Eye (tissue), 1 donor: Measurements from ENCODE around the gene LRP2BP.
A peak's percentile ranks its signal among the peaks of the same experiment; 100 is the strongest.
"Not testable (repeated sequence)": the region's sequence is repeated elsewhere in the genome, so short reads cannot be mapped to it uniquely, and the experiment has no call there.

Experiments used
- DNase-seq: peaks from one replicate; pipeline ENCODE4 v3.0.0-alpha.2; 2015

LRP2BP gene

DNA sequence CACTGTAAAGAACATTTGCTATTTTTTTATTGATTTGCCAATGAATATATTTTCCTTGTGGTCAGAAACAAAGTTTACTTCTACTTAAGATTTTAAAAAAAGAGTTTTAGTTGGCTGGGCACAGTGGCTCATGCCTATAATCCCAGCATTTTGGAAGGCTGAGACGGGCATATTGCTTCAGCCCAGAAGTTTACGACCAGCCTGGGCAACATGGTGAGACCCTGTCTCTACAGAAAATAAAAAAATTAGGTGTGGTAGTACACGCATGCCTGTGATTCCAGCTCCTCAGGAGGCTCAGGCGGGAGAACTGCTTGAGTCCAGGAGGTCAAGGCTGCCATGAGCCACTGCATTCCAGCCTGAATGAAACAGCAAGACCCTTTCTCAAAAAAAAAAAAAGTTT lies 36.8 kb downstream of the LRP2BP start:
- DNase-seq, result no peak

DNA sequence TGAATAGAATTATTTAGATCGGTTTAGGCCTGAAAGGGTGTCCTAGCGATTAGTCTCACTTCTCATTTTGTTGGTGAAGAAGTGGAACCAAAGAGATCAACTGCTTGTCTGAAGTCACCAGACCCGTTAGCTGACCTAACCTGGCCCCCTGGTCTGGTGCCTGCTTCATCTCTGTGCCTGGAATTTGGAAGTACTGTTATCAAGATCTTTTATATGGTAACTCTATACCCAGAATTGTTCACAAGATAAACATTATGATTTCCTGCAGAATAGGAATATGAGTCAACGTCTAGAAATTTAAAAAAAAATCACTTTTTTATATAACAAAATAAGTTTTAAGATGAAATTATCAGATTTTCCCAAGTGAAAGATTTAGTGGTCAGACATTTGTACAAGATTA lies 37.2 kb downstream of the LRP2BP start:
- no peak for DNase-seq

DNA sequence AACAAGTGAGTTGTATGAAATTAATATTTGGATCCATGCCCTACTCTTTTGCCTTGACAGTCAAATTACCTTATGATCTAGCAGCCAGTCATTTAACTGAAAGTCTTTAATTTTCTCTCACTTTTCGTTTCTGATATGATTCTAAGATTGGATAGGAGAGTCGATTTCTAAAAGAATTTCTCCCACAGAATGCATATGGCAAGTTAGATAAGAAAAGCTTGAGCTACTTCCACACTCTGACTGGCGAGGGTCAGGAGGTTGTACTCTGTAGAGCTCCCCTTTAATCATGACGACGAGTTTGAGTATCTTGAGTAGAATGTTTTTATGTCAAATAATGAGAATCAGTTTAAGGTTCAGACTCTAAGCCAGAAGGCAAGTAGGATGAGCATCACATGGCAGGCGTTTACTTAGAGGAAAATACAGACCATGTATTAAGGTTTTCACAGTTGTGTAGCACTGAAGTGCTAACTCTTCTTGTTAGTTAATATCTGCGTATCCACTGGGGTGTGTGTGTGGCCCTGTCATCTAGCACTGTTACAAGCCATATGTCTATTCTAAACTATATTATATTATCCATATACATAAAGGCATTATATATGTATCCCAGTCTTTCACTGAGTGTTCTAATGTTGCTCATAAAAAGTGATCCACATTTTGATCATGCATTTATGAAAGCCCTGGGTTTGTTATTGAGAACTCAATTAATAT lies 37.8 kb downstream of the LRP2BP start:
- no peak for DNase-seq

DNA sequence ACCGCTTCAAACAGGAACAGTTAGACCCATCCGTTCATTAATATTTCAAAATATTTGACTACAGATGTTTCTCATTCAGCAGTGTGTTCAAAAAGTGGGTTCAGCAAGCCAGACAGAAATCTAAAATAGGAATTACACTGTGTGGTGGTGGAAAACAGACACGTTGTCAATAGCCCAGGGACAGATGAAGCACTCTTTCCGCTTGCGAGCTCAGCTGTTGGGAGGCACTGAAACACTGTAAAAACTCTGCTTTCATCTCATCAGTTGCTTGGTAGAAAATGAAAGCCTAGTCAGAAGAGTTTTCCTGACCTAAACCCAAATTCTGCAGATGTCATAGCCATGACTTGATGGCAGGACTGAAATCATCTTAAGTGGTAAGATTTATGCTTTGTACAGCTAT lies 38.5 kb downstream of the LRP2BP start:
- peak; percentile 21 for DNase-seq

DNA sequence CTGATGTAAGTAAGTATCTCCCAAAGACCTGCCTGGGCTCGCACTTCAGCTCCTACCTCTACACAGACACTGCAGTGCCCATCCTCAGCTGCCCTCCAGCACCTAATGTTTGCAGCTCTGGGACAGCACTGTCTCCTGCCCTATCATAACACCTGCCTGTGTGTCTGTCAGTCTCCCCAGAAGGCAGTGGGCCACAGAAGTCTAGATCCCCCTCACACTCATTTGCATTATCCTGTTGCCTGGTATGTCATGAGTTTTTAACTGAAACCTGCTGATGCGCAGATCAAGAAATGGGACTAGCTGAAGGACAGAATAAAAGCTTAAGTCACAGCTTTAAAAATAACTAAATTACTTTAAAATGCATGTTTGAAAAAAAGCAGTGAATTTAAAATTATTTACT lies 43.0 kb downstream of the LRP2BP start:
- DNase-seq, result no peak

DNA sequence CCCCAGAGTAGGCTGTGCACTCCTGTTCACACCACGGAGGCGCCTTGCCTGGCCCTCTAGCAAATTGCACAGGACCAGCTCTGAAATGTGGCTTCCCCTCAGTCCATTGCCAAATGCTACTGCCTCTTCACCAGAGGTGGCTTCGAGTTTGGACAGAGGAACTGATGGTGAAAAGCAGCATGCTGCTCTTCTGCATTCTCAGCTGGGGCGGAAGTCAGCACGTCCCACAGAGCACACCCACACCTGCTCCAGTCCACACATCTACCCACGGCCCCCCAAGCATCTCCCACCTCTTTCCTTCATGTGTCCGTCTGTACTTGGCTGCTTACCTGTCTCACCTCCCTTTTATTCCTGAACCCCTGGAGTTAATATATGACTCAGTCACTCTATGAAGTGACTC lies 43.5 kb downstream of the LRP2BP start:
- DNase-seq, result no peak

DNA sequence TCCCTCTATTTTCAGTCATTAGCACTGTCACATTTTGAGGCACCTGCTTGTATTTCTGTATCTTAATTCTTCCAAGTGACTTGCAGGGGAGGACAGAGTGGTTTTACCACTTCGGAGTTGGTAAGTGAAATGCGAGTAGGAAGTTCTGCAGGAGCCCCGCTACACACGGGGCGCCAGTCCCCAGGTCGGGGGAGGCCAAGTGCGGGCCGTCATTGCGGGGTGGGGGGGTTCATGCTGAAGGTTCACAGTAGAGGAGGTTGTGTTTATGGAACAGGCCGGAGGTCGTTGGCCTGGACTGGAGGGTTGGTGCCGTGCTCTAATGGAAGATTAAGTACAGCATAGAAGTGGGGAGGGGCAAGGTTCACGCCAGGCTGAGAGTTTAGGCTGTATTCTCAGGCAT lies 44.0 kb downstream of the LRP2BP start:
- DNase-seq, result no peak

DNA sequence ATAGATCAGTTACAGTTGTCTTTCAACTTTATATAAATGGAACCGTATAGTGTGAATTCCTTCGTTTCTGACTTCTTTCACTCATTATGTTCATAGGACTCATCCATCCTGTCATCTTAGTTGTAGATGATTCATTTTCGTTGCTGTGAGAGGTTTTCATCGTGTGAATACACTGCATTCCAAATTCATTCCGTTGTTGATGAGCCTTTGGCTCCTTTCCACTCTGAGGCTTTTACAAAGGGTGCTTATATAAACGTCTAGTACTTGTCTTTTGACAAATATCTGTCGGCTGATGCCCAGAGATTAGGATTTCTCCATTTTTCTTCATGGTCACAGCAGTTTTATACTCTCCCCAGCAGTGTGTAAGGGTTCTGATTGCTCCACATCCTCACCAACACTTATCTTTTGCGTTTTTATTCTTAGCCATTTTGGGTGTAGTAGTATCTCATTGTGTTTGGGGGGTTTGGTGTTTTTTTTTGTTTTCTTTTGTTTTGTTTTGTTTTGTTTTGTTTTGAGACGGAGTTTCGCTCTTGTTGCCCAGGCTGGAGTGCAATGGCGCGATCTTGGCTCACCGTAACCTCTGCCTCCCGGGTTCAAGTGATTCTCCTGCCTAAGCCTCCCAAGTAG lies 48.6 kb downstream of the LRP2BP start:
- no peak for DNase-seq

DNA sequence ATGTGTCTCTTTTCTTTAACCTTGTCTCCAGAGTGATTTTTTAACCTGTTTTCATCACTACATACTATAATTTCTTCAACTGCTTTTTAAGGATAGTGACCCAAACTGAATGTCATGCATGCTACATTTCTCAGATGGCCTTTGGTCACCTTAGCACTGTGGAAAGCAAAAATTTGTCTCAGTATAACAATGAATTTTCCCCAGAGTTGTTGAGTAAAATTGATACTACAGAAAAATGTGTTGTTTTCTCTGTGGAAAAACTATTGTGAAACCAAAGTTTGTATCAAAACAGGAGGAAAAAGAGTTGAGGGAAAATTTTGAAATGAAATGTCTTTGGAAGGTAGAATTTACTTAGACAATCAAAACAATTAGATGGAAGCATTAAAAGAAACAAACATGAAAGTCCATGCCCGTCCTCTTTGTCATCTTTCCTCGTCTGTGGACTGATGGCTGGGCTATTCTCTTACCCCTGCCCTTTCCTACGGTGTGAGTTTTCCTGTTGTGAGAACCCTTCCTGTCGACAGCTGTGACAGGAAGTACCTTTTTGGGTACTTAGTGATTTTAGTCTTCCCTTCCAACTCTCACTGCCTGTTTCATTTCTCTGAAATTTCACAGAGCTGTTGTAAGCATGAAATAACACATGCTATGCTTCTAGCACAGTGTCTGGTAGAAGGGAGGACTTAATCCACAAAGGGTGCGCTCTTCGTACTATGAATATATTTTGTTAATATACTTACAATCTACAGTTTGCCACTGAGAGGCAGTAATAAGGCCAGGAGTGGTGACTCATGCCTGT lies 50.8 kb downstream of the LRP2BP start:
- no peak for DNase-seq

DNA sequence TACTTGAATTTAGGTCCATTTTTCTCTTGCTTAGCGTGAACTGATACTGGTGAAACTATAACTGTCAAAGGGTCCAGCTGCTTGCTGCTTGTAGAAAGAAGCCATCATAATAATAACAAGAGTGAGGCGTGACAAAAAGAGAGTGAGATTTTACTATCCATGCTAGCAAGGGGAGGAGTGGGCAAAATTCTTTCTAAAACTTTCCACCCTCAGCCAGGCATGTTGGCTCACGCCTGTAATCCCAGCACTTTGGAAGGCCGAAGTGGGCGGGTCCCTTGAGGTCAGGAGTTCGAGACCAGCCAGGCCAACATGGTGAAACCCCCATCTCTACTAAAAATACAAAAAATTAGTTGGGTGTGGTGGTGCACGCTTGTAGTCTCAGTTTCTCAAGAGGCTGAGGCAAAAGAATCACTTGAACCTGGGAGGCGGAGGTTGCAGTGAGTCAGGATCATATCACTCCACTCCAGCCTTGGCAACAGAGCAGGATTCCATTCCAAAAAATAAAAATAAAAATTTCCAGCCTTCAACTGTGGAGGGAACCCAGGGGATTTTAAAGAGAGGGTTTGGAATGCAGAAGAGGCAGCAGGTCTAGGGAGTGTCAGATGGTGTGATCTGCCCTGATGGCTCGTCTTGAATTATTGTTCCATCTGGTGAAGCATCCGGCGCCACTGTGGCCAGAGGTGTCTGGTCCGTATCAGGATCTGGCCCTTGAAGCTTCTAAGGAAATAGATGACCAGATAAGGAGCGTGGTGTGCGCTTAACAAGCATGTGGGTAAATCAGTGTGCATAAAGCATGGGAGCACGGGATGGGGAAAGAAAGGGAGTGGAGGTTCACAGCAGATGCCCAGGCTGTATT lies 51.8 kb downstream of the LRP2BP start:
- DNase-seq, result no peak

DNA sequence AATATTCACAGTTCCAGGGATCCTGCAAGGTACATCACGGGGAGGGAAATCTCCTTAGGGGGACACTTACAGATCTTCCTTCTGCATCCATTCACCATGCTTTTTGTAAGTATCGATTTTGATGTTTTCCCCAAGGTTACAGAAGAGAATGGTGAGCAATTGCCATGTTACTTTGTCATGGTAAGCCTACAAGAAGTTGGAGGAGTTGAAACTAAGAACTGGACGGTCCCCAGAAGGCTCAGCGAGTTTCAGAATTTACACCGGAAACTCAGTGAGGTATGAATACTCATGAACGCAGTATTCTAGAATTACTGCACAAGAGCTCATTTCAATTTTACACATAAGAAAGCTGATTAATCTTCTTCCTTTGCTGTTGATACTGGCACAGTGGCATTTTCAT lies 53.9 kb downstream of the LRP2BP start:
- no peak for DNase-seq

DNA sequence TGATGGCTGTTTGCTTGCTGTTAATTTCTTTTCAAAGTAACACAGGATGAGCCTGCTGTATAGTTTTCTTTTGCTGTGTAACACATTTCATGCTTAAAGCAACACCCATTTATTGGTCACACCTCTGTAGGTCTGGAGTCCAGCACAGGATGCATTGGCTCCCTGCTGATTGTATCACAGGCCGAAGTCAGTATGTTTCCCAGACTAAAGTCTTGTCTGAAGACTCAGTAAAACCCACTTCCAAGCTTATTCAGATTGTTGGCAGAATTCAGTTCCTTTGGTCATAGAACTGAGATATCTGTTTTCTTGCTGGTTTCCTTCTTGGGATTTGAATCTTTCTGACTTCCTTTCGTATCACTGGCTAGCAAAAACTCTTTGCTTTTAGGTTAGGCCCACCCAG lies 54.3 kb downstream of the LRP2BP start:
- no peak for DNase-seq

DNA sequence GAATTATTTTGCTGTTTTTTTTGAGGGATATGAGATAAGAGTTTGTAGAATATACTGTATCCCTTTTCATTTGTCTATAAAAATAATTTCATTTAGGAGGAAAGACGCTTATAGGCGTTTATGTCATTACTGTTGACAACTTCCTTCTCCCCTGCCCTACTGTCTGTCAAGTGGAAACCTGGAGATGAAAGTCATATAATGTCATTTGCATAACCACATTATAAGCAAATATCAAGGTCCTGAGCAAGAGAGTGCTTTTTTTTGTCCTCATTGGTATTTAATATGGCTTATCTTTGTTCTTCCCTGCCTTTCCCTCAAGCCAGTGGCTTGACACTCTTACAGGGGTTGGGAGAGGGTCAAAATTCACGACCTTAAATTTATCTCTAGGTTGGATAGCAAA lies 55.8 kb downstream of the LRP2BP start:
- no peak for DNase-seq

DNA sequence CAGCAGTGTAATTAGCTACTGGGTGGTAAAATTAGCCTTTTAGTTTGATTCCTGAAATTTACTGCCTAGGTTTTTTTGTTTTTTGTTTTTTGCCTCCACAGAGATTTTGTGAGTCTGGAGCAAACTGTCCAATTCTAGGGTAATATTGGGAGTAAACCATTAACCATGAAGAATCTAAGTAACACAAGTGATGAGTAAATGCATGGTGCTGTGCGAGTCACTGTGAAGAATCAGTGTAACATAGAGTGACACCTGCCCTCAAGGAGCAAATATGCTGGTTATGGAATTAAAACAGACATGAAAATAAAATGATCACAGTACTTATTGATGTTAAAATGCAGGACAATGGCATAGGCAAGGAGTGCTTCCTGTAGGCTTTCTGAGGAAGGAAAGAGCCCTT lies 60.1 kb downstream of the LRP2BP start:
- DNase-seq, result no peak

DNA sequence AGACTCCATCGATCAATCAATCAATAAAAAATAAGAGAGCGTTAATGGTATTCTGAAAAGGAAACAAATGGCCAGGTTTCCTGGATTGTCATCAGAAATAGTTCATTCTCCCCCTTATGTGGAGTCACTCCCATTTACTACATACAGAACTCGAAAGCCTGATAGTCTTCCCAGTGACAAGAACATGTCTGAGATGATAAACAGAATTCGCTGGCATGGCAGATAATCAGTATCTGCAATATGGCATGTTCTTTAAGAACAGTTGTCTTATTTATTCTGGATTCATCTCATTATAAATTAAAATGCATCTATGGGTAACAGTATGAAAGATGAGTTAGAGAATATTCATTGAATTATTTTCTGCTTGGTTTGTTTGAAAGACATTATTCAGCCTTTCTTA lies 61.4 kb downstream of the LRP2BP start:
- DNase-seq, result no peak

DNA sequence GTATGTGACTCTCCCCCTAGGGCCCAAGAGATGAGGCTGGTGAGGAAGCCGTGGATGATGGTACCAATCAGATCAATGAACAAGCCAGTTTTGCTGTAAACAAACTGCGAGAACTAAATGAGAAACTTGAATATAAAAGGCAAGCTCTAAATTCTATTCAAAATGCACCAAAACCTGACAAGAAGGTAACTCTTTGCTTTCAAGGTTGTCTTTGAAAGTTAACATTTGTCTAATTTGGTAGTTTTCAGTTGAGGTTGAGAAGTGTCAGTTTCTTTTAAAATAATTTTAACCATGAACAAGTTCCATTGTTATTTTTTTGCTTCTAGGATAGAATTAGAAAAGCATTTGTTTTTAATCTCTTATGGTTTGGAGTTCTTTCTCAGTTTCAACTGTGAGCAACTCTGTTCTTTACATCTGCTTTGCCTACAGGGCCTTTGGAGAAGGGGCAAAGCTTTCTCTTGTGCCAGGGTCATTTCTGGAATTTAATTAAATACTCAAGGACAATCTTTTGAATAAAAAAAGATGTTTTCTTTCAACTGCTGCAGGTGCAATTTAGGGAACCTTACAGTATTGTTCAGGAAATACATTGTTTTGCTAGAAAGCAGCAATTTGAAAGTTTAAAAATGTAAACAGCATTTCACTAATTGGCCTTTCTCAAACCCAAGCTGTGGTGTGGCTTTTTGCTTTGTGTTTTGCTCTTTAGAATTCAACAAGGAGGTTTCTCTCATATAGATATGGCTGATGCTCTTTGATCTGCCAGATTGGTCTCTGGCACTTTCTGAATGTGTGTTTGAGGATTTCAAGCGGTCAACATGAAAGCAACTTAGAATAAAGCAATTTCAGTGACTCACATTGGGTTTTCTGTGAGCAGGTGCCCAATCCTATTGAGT lies 62.9 kb downstream of the LRP2BP start:
- no peak for DNase-seq

DNA sequence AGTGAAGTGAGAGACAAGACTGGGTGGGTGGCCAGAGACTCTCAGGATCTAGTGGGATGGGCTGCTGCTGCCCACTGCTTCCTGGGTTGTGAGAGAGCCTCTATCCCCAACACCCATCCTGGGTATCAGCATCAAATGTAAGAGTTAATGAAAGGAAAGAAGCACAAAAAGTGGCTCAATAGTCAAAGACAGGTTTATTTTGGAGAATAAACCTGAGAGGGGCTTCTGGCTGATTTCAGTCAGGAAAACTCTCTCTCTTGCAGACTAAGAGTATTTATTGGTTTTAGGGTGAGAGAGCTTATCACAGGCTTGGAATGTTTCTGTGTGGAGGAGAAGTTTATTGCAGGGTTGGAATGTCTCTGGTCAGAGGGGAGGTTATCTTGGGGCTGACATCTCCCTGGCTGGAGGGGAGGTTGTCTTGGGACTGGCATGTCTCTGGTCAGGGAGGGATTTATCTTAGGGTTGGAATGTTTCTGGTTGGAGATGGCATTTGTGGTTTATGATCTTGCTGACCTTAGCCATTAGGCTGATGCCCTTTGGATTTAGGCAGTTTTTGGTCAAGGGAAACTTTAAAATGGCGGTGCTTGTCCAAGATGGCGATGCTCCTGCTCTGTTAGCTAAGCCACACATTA lies 65.7 kb downstream of the LRP2BP start:
- DNase-seq, result not testable (repeated sequence)

DNA sequence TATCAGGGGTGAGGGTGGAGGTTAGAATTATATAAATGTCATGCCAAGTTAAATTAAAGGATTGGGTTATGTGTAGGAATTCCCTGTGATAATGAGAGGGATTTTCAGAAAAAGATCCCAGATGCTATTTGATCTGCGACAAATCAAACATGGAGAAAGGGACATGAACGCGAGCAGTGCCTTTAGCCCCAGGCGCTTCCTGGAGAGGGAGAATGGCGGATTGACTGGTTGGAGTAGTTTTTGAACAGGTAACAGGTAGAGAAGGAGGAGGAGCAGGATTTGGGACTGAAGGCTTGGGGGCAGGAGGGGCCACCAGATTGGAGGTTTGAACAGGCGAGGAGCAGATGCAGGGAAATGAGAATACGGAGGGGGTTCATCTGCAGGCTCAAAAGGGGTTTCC lies 67.1 kb downstream of the LRP2BP start:
- DNase-seq, result no peak

DNA sequence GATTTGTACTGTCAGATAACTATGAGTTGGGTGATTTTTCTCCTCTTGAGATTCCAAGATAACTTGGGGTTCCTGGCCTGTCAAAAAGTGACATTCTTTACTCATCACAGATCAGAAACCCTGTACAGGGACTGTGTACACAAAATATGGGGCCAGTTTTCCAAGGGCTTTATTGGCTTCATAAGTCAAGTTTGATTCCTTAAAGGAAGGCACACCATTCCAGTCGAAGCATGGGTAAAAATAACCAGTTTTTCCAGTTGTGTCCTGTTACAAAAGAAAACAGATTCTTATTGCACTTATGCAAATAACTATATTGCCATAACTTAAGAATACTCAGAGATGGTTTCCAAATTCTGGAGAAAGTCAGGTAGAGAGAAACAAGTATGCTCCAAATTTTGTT lies 70.0 kb downstream of the LRP2BP start:
- DNase-seq, result not testable (repeated sequence)

DNA sequence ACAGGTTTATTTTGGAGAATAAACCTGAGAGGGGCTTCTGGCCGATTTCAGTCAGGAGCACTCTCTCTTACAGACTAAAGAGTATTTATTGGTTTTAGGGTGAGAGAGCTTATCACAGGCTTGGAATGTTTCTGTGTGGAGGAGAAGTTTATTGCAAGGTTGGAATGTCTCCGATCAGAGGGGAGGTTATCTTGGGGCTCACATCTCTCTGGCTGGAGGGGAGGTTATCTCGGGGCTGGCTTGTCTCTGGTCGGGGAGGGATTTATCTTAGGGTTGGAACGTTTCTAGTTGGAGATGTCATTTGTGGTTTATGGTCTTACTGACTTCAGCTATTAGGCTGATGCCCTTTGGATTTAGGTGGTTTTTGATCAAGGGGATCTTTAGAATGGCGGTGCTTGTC lies 71.4 kb downstream of the LRP2BP start:
- DNase-seq, result not testable (repeated sequence)

DNA sequence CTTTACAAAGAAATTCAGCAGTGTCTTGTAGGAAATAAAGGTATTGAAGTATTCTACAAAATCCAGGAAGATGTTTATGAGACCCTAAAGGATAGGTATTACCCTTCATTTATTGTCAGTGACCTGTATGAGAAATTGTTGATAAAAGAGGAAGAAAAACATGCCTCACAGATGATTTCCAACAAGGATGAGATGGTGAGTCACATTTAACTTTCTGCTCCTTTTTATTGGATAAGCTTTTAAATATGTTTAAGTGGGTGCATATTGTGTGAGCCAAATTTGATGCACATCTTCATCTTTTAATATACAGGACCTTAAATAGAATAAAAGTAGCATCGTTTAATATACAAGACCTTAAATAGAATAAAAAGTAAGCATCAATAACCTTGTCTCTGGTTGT lies 72.1 kb downstream of the LRP2BP start:
- no peak for DNase-seq

DNA sequence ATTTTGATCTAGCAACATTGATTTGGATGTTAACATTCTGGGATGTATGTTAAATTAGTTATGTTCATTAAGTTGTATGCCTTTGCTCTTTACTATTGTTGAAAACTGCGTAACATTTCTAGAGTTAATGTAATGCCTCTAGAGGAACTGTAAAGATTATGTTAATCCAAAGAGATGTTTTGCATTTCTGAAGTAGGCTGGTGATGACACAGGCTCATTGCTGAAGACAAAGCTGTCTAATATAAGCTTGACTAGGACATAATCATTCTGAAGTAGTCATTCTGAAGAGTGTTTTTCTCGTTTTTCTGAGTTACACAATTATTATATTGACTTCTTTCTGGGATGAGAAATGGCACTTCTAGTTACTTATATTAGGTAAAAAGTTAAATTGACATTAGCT lies 72.9 kb downstream of the LRP2BP start:
- no peak for DNase-seq
